WERI-Rb-1 (cell line): ENCODE data around the gene GOLGA8H.
"Not testable (repeated sequence)": the region's sequence is repeated elsewhere in the genome, so short reads cannot be mapped to it uniquely, and the experiment has no call there.

ENCODE experiments used
- DNase-seq: peaks from one replicate; pipeline ENCODE4 v3.0.0-alpha.2; 2020
- H3K27ac ChIP-seq: fragments of 250-450 bp; sonication (Bioruptor Pico); 2 replicates; pipeline ENCODE4 v1.5.1; 2020; ENCODE audit warnings: mild to moderate bottlenecking, moderate library complexity
- H3K27me3 ChIP-seq: fragments of 250-450 bp; sonication (Bioruptor Pico); 2 replicates; pipeline ENCODE4 v1.5.1; 2021; ENCODE audit warnings: mild to moderate bottlenecking, low read depth, moderate library complexity; ENCODE audit not compliant: insufficient read depth, severe bottlenecking
- H3K36me3 ChIP-seq: fragments of 250-450 bp; sonication (Bioruptor Pico); 2 replicates; pipeline ENCODE4 v1.5.1; 2020; ENCODE audit warnings: mild to moderate bottlenecking, moderate library complexity
- H3K4me3 ChIP-seq: 2 replicates; pipeline ENCODE4 v1.5.1; 2011; ENCODE audit warnings: low read depth, mild to moderate bottlenecking, control low read depth, low read length
- H3K9me3 ChIP-seq: fragments of 250-450 bp; sonication (Bioruptor Pico); 2 replicates; pipeline ENCODE4 v1.5.1; 2021; ENCODE audit warnings: mild to moderate bottlenecking, moderate library complexity; ENCODE audit not compliant: severe bottlenecking

Gene GOLGA8H, protein sequence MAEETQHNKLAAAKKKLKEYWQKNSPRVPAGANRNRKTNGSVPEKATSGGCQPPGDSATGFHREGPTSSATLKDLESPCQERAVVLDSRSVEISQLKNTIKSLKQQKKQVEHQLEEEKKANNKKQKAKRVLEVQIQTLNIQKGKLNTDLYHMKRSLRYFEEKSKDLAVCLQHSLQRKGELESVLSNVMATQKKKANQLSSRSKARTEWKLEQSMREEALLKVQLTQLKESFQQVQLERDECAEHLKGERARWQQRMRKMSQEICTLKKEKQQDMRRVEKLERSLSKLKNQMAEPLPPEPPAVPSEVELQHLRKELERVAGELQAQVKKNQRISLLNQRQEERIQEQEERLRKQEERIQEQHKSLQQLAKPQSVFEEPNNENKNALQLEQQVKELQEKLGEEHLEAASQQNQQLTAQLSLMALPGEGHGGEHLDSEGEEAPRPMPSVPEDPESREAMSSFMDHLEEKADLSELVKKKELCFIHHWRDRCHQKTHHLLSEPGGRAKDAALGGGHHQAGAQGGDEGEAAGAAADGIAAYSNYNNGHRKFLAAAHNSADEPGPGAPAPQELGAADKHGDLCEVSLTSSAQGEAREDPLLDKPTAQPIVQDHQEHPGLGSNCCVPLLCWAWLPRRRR

DNA sequence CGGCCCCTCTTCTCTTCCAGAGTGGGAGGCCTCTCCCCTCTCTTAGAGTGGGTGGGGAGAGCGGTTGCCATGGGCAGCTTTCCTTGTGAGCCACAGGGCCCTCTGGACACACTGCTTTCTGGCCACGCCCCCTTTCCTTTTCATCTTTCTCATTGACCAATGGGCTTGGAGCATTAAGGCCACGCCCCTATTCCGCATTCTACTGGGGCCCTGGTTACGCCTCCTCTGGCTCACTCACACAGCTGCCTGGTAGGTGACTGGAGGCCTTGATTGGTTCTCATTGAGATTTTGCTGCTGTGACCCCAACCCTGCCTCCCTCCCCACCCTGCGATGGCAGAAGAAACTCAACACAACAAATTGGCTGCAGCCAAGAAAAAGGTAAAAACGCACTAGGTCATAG is at the start of gene GOLGA8H:
TSS of gene GOLGA8H (plus strand) at position 233 of the 400 bp plus-strand sequence. CDS start at position 331, 98 bp downstream.
- not testable (repeated sequence) for H3K27me3 ChIP-seq, DNase-seq, H3K9me3 ChIP-seq, H3K36me3 ChIP-seq, H3K27ac ChIP-seq, H3K4me3 ChIP-seq

DNA sequence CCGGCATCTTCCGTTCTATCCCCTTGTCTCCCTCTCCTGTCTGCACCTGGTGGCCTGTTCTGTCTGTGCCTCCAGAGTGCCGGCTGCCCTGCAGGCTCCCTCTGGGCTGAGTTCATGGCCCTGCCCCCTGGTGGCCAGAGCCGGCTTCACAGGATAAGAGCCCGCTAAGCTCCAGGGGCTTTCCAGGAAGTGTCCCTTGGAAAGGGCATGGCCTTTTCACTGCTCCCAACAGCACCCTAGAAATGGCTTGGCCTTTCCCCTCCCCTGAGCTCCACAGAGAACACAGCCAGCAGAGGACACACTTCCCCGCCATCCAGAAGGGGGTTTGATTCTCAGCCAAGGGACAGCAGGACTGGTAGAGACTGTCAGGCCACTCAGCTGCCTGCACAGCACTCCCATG is 36.9 kb upstream of the GOLGA8H start:
- H3K27me3 ChIP-seq, H3K9me3 ChIP-seq, H3K27ac ChIP-seq: not testable (repeated sequence)

DNA sequence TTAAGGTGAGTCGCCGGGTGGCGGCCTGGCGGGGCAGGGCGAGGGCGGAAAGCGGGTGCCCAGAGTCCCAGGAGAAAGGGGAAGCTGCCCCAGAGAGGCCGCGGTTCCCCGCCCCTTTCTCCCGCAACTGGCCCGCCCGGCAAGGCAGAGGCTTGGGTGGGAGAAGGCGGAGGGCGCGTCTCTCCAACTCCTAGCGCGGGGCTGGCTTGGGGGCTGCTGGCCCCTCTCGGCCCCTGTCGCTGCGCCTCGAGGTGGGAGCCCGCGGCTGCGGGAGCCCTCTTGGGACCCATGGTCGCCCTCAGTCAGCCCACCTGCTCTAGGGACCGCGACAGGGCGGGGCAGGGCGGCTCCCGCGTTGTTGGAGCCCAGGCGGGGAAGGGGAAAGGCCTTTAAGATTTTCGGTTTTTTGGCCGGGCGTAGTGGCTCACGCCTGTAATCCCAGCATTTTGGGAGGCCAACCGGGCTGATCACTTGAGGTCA is 30.8 kb upstream of the GOLGA8H start:
- not testable (repeated sequence) for H3K4me3 ChIP-seq, H3K27me3 ChIP-seq, H3K36me3 ChIP-seq, H3K9me3 ChIP-seq, DNase-seq, H3K27ac ChIP-seq

More for the DNA sequence above, 36.9 kb upstream of the GOLGA8H start:
- not testable (repeated sequence) for DNase-seq, H3K4me3 ChIP-seq, H3K36me3 ChIP-seq

DNA sequence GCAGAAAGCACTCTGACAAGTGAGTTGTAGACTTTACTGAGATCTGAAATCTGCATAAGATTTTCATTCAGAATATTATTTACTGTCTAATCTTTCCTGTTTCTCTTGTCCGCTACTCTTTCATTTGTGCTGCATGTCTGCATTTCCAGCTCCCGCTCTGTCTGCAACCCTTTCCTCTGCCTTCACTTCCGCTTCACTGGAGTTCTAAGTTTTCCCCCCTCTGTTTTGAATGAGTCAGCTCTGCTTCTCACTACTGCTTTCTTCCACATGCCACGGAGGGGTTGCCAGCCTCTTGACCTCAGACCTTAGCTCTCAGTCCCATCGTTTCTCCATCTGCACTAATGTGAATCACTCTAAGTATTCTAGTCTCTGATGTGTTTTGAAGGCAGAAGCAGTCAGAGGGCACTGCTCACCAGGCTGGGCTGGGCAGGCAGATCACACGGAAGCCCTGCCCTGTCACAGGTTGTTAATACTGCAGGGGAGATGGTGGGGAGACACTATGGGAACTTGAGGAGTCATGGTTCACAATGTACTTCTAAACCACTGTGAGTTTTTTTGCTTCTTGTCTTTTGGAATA is 24.3 kb upstream of the GOLGA8H start:
- not testable (repeated sequence) for H3K36me3 ChIP-seq, H3K4me3 ChIP-seq

DNA sequence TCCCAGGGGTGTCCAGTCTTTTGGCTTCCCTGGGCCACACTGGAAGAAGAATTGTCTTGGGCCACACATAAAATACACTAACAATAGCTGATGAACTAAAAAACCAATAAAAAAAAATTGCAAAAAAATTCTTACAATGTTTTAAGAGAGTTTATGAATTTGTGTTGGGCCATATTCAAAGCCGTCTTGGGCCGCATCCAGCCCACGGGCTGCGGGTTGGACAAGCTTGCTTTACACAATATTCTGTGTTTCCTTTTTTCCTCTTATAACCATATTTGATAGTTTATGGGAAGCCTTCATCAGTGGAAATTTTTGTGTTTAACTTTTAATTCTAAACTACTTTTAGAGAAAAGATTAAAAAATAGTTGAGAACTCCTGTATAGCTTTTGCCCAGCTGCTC is 23.1 kb upstream of the GOLGA8H start:
- not testable (repeated sequence) for H3K36me3 ChIP-seq, H3K27me3 ChIP-seq, H3K9me3 ChIP-seq, H3K27ac ChIP-seq, H3K4me3 ChIP-seq, DNase-seq

More for the DNA sequence above, 24.3 kb upstream of the GOLGA8H start:
- not testable (repeated sequence) for DNase-seq, H3K27me3 ChIP-seq, H3K9me3 ChIP-seq, H3K27ac ChIP-seq

DNA sequence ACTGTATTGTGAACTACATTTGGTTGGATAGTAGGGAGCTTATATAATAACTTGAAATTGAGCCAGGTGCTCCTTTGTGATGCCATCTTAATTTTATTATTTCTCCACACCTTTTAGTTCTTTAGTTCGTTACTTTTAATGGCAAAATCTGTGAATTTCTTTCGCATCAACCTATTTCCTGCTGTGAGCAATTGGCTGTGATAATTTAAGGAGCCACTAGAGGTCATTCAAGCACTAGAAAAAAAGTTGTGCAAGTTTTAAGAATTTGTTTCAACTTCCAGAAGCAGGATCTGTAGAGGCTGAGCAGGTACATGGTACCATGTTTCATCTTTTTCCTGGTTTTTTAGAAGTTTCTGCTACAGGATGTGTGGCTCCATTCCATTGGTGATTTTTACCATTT is 4.9 kb upstream of the GOLGA8H start:
- H3K9me3 ChIP-seq, H3K36me3 ChIP-seq, H3K27me3 ChIP-seq, DNase-seq, H3K4me3 ChIP-seq, H3K27ac ChIP-seq: not testable (repeated sequence)

DNA sequence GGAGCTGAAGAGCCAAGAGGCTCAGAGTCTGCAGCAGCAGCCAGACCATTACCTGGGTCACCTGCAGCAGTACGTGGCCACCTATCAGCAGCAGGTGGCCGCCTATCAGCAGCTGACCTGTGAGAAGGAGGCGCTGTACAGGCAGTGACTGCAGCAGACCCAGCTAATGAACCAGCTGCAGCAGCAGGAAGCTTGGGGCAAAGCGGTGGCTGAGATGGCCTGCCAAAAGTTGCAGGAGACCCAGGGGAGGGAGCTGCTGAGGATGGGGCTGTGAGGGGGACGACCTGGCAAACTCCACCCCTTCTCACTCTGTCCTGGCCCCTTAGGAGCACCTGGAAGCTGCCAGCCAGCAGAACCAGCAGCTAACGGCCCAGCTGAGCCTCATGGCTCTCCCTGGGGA is 8.4 kb downstream of the GOLGA8H start:
- not testable (repeated sequence) for H3K9me3 ChIP-seq, H3K27me3 ChIP-seq, H3K27ac ChIP-seq, H3K4me3 ChIP-seq, H3K36me3 ChIP-seq, DNase-seq

DNA sequence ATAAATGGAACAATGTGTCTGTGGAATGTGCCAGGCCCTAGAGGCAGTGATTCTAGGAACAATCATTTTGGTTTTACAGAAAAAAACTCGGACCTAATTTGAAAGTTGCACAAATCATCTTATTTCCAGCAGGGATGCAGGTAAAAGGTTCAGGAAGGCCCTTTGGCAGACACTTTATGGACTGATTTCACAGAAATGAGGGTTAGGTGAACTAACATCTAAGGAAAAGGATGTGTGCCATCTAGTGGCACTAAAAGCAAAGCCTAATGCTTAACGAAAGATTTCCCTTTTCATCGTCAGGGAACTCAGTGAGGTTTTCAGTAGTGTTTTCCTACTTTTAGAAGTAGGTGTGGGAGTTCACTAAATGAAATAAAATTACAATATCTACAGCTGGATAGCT is 17.5 kb downstream of the GOLGA8H start:
- H3K27me3 ChIP-seq, H3K27ac ChIP-seq, H3K36me3 ChIP-seq, DNase-seq, H3K4me3 ChIP-seq, H3K9me3 ChIP-seq: not testable (repeated sequence)

DNA sequence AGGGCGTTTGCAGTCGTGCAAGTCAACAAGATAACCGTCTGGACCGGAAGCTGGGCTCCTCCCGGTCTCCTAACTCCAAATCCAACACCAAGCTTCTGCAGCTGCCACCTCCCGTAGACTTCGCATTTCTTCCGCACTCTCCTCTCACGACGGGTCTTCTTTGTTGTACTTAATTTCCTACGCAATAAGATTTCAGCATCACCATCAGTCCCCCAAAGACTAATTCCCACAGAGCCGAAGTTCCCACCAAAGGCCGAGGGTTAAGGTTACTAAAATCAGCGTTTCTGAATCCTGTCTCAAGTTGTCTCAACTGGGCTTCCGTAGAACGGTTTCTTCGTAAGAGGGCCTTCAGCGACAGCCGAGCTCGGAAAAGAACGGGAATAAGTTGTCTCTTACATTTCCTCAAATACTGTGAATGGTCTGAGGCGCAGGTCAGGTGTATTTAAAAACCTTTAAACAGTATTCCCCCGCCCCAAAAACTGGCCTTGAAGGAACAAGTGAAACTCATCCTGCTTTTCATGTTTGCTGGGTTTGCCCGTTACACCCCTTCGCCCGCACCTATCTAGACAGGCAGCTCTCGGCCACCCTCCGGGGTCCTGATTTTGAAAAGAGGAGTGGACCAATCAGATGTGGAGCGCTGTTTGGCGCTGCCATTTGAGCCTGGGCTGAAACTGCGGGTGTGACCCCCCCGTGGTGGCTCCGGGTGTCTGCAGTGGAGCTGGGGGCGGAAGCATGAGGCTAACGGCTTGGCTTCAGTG is 21.8 kb downstream of the GOLGA8H start, which contains the start of gene ARHGAP11B:
TSS of gene ARHGAP11B (plus strand) at position 693 of the 758 bp plus-strand sequence.
- not testable (repeated sequence) for H3K36me3 ChIP-seq, H3K9me3 ChIP-seq, H3K27me3 ChIP-seq
- Histone ChIP-seq H3K4me3 (peak within 1 kb of the TSS; percentile 88), H3K27ac (peak within 1 kb of the TSS; percentile 96)
- peak; percentile 97 for DNase-seq

DNA sequence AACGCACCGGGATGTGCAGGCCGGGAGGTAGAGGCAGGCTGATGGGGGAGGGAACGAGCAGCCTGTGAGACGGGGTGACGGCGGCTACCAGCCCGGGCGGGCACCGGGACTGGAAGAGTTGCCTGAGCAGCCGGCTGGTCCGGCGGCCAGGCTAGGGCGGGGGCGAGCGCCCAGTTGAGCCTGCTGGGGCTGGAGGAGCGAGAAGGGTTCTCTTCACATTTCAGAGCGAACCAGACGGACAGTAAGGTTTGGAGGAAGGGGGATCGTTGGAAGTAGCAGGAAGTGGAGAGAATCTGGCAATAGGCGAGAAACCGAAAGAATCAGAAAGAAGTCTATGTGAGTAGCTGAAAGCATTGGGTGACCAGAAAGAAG is 22.4 kb downstream of the GOLGA8H start:
- H3K27me3 ChIP-seq, H3K36me3 ChIP-seq, DNase-seq, H3K9me3 ChIP-seq: not testable (repeated sequence)
- Histone ChIP-seq H3K27ac (peak overlapping the region; percentile 96), H3K4me3 (peak overlapping the region; percentile 88)

DNA sequence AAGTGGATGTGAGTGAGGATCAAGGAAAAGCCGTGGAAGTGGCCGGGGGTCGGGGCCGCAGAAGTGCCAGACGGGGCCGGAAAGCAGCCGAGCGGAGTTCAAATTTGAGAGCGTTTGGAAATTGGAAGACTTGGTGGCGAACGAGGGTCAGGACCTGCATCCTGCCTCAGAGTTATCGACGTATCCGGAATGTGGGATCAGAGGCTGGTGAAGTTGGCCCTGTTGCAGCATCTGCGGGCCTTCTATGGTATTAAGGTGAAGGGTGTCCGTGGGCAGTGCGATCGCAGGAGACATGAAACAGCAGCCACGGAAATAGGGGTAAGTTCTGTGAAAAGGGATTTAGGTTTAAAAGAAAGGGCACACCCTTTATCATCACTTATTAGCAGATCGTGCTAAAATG is 22.8 kb downstream of the GOLGA8H start:
- H3K27me3 ChIP-seq, H3K36me3 ChIP-seq, H3K9me3 ChIP-seq, DNase-seq: not testable (repeated sequence)
- Histone ChIP-seq H3K27ac (peak overlapping the region; percentile 96; the same call in 1 of the 2 replicates), H3K4me3 (peak overlapping the region; percentile 88)
